Measurements from ENCODE around the gene S1PR1. TPM values are rescaled to one million over a fixed set of nuclear protein-coding genes. Genes with fewer than 3 reads are reported as not detected.
A peak's percentile ranks its signal among the peaks of the same experiment; 100 is the strongest.

The S1PR1 gene
- total RNA-seq, 1 donor from 2014 or later = 73.0 TPM

- H3K4me1 Mint-ChIP-seq (ENCODE audit: low read depth) = peaks cover 81% of the 10 kb centered on the region
- no peaks in the 10 kb centered on the region for H3K9me3 Mint-ChIP-seq
- H3K27me3 Mint-ChIP-seq (ENCODE audit: low read depth) = no peaks in the 10 kb centered on the region
- intact Hi-C loops (cut with micrococcal nuclease) = no loop called here
- no peak overlapping the region for H3K4me3 Mint-ChIP-seq (ENCODE audit: low read depth)
- no peak overlapping the region for H3K27ac Mint-ChIP-seq
- H3K36me3 Mint-ChIP-seq (ENCODE audit: low read depth) = peaks cover 3% of the 10 kb centered on the region
- no peak for DNase-seq (ENCODE audit: low spot score)
These were observed 43.3 kb downstream of the S1PR1 start for GRCh38 chr1:101280049-101280592.

GRCh38 chr1:101280942-101281654 lies 44.3 kb downstream of the S1PR1 start:
- H3K4me3 Mint-ChIP-seq (ENCODE audit: low read depth) = no peak overlapping the region
- peaks cover 3% of the 10 kb centered on the region for H3K36me3 Mint-ChIP-seq (ENCODE audit: low read depth)
- no peaks in the 10 kb centered on the region for H3K9me3 Mint-ChIP-seq
- no peaks in the 10 kb centered on the region for H3K27me3 Mint-ChIP-seq (ENCODE audit: low read depth)
- peaks cover 81% of the 10 kb centered on the region for H3K4me1 Mint-ChIP-seq (ENCODE audit: low read depth)
- intact Hi-C loops (cut with micrococcal nuclease) = no loop called here
- no peak overlapping the region for H3K27ac Mint-ChIP-seq
- no peak for DNase-seq (ENCODE audit: low spot score)

- H3K27me3 Mint-ChIP-seq (ENCODE audit: low read depth) = no peaks in the 10 kb centered on the region
- intact Hi-C loops (cut with micrococcal nuclease) = no loop called here
- H3K9me3 Mint-ChIP-seq = no peaks in the 10 kb centered on the region
- H3K4me1 Mint-ChIP-seq (ENCODE audit: low read depth) = peaks cover 83% of the 10 kb centered on the region
- H3K36me3 Mint-ChIP-seq (ENCODE audit: low read depth) = peaks cover 3% of the 10 kb centered on the region
- no peak for DNase-seq (ENCODE audit: low spot score)
- H3K4me3 Mint-ChIP-seq (ENCODE audit: low read depth) = no peak overlapping the region
- no peak overlapping the region for H3K27ac Mint-ChIP-seq
These were observed 44.9 kb downstream of the S1PR1 start for GRCh38 chr1:101281751-101282150.

- no peaks in the 10 kb centered on the region for H3K9me3 Mint-ChIP-seq
- no peak for DNase-seq (ENCODE audit: low spot score)
- no peak overlapping the region for H3K27ac Mint-ChIP-seq
- intact Hi-C loops (cut with micrococcal nuclease) = no loop called here
- no peak overlapping the region for H3K4me3 Mint-ChIP-seq (ENCODE audit: low read depth)
- no peaks in the 10 kb centered on the region for H3K27me3 Mint-ChIP-seq (ENCODE audit: low read depth)
- peaks cover 78% of the 10 kb centered on the region for H3K4me1 Mint-ChIP-seq (ENCODE audit: low read depth)
- peaks cover 3% of the 10 kb centered on the region for H3K36me3 Mint-ChIP-seq (ENCODE audit: low read depth)
These were observed 45.7 kb downstream of the S1PR1 start for GRCh38 chr1:101282314-101283038.

GRCh38 chr1:101283443-101283842 lies 46.6 kb downstream of the S1PR1 start:
- H3K27me3 Mint-ChIP-seq (ENCODE audit: low read depth) = no peaks in the 10 kb centered on the region
- H3K4me3 Mint-ChIP-seq (ENCODE audit: low read depth) = no peak overlapping the region
- DNase-seq (ENCODE audit: low spot score) = no peak
- intact Hi-C loops (cut with micrococcal nuclease) = no loop called here
- H3K4me1 Mint-ChIP-seq (ENCODE audit: low read depth) = peaks cover 73% of the 10 kb centered on the region
- H3K27ac Mint-ChIP-seq = no peak overlapping the region
- H3K36me3 Mint-ChIP-seq (ENCODE audit: low read depth) = peaks cover 3% of the 10 kb centered on the region
- no peaks in the 10 kb centered on the region for H3K9me3 Mint-ChIP-seq

- peak overlapping the region; percentile 47 for H3K4me3 Mint-ChIP-seq (ENCODE audit: low read depth)
- DNase-seq (ENCODE audit: low spot score) = peak; percentile 15
- peaks cover 3% of the 10 kb centered on the region for H3K36me3 Mint-ChIP-seq (ENCODE audit: low read depth)
- H3K27ac Mint-ChIP-seq = peak overlapping the region; percentile 43
- intact Hi-C loops (cut with micrococcal nuclease) = loop anchor here (1.0 kb wide), 2 partner anchors 24 to 27 kb away; no protein-coding TSS in a partner anchor
- peaks cover 73% of the 10 kb centered on the region for H3K4me1 Mint-ChIP-seq (ENCODE audit: low read depth)
- no peaks in the 10 kb centered on the region for H3K27me3 Mint-ChIP-seq (ENCODE audit: low read depth)
- no peaks in the 10 kb centered on the region for H3K9me3 Mint-ChIP-seq
These were observed 47.2 kb downstream of the S1PR1 start for GRCh38 chr1:101284021-101284420.

- Mint-ChIP-seq H3K9me3 (no peaks in the 10 kb centered on the region), H3K4me3 (ENCODE audit: low read depth) (peak overlapping the region; percentile 47), H3K36me3 (ENCODE audit: low read depth) (peaks cover 3% of the 10 kb centered on the region), H3K27me3 (ENCODE audit: low read depth) (no peaks in the 10 kb centered on the region), H3K4me1 (ENCODE audit: low read depth) (peaks cover 73% of the 10 kb centered on the region), H3K27ac (peak overlapping the region; percentile 56)
- no peak for DNase-seq (ENCODE audit: low spot score)
- intact Hi-C loops (cut with micrococcal nuclease) = loop anchor here (1.0 kb wide), 3 partner anchors 24 to 258 kb away; no protein-coding TSS in a partner anchor
These were observed 47.9 kb downstream of the S1PR1 start for GRCh38 chr1:101284622-101285218.

GRCh38 chr1:101285922-101286570 lies 49.2 kb downstream of the S1PR1 start:
- no peak for DNase-seq (ENCODE audit: low spot score)
- Mint-ChIP-seq H3K4me1 (ENCODE audit: low read depth) (peaks cover 75% of the 10 kb centered on the region), H3K27ac (peak overlapping the region; percentile 35), H3K36me3 (ENCODE audit: low read depth) (peaks cover 3% of the 10 kb centered on the region), H3K9me3 (no peaks in the 10 kb centered on the region), H3K27me3 (ENCODE audit: low read depth) (no peaks in the 10 kb centered on the region), H3K4me3 (ENCODE audit: low read depth) (no peak overlapping the region)
- intact Hi-C loops (cut with micrococcal nuclease) = loop anchor here (1.0 kb wide), 1 partner anchor 260 kb away; no protein-coding TSS in a partner anchor

- peak; percentile 62 for DNase-seq (ENCODE audit: low spot score)
- Mint-ChIP-seq H3K27me3 (ENCODE audit: low read depth) (no peaks in the 10 kb centered on the region), H3K4me3 (ENCODE audit: low read depth) (no peak overlapping the region), H3K4me1 (ENCODE audit: low read depth) (peaks cover 70% of the 10 kb centered on the region), H3K36me3 (ENCODE audit: low read depth) (peaks cover 3% of the 10 kb centered on the region), H3K9me3 (no peaks in the 10 kb centered on the region), H3K27ac (no peak overlapping the region)
- intact Hi-C loops (cut with micrococcal nuclease) = loop anchor here (1.0 kb wide), 2 partner anchors 34 to 367 kb away; no protein-coding TSS in a partner anchor
These were observed 51.7 kb downstream of the S1PR1 start for GRCh38 chr1:101288491-101288944.

GRCh38 chr1:101290119-101290921 lies 53.5 kb downstream of the S1PR1 start:
- peaks cover 2% of the 10 kb centered on the region for H3K27me3 Mint-ChIP-seq (ENCODE audit: low read depth)
- peak overlapping the region; percentile 56 for H3K27ac Mint-ChIP-seq
- H3K36me3 Mint-ChIP-seq (ENCODE audit: low read depth) = no peaks in the 10 kb centered on the region
- no peak for DNase-seq (ENCODE audit: low spot score)
- H3K4me1 Mint-ChIP-seq (ENCODE audit: low read depth) = peaks cover 62% of the 10 kb centered on the region
- no peaks in the 10 kb centered on the region for H3K9me3 Mint-ChIP-seq
- no peak overlapping the region for H3K4me3 Mint-ChIP-seq (ENCODE audit: low read depth)
- intact Hi-C loops (cut with micrococcal nuclease) = loop anchor here (2.0 to 10.0 kb wide), 5 partner anchors 82 to 846 kb away; partner anchors contain the start of gene VCAM1

Measured in activated T-helper 2 cell treated with anti-CD3 and anti-CD28 coated beads, Interferon-gamma antibody, Interleukin-2, Interleukin-4, amounts not matched to agents 10 μg/mL and 5 μg/mL and 100 μg/mL, durations not matched to agents 14 hours and 24 hours and 36 hours (primary cell).